ENCODE measurements around the gene MAVS. TPM values are rescaled to one million over a fixed set of nuclear protein-coding genes. Genes with fewer than 3 reads are reported as not detected.

Gene MAVS
- total and polyA plus RNA-seq, 2 donors (not counting 3 experiments of a cell fraction or from before 2014, with no cell fraction given), result 18.8 to 40.7 TPM

DNA sequence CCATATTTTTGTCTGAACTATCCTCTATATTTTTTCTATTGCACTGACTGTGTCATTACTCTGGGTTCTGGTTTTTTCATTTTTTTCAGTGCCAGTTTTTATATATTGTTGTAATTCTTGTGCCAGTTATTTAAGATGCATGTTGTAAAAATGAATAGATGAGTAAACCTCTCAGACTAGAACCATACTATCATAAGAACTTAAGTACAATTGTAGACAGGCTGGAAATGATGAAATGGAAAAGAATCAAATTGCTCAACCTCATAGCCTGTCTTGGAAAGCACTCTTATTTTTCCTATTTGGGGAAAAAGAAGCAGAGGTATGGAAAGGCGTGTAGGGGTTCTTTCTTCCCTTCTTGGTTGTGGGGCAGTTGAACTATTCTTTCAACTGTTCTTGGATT, 72.7 kb downstream of the MAVS start:
- H3K9me1 ChIP-seq (replicated peaks; ENCODE audit: control insufficient read depth, extremely low read depth, insufficient read depth, low read length), result no peaks in the 10 kb centered on the region
- H2AFZ ChIP-seq (ENCODE audit: low read depth, low read length), result no peak overlapping the region
- ChIA-PET POLR2A (no interaction called here), CTCF (interaction anchor here (0.7 to 1.9 kb wide), 4 partner anchors 10 to 153 kb away, joined by 3 to 7 read pairs (median 4); no protein-coding TSS in a partner anchor)
- peaks cover 11% of the 10 kb centered on the region for H4K20me1 ChIP-seq (replicated peaks; ENCODE audit: control insufficient read depth, extremely low read depth, insufficient read depth, low read length)
- no peaks in the 10 kb centered on the region for H3K27me3 ChIP-seq (ENCODE audit: control insufficient read depth in 2 of 2, insufficient read depth in 2 of 2, low read length in 2 of 2)
- TF ChIP-seq JUN (IDR thresholded peaks at IDR 0.05; ENCODE audit: borderline replicate concordance, insufficient read depth, insufficient read length, low read depth), result no peak
- TF ChIP-seq POLR2A (IDR thresholded peaks at IDR 0.05; ENCODE audit: low read depth, low read length), result no peak
- TF ChIP-seq MAX (IDR thresholded peaks at IDR 0.05; ENCODE audit: insufficient read depth, insufficient read length), result no peak
- TF ChIP-seq POLR2AphosphoS5 (IDR thresholded peaks at IDR 0.05; ENCODE audit: insufficient read depth, low read depth, low read length), result no peak
- TF ChIP-seq MYC (IDR thresholded peaks at IDR 0.05; ENCODE audit: low read depth, low read length), result no peak
- TF ChIP-seq EZH2 (IDR thresholded peaks at IDR 0.05; ENCODE audit: borderline replicate concordance, low read depth, low read length, severe bottlenecking), result no peak
- no peak for TF ChIP-seq FOS (IDR thresholded peaks at IDR 0.05; ENCODE audit: borderline replicate concordance, insufficient read depth, low read length)
- TF ChIP-seq, protein P1, sequence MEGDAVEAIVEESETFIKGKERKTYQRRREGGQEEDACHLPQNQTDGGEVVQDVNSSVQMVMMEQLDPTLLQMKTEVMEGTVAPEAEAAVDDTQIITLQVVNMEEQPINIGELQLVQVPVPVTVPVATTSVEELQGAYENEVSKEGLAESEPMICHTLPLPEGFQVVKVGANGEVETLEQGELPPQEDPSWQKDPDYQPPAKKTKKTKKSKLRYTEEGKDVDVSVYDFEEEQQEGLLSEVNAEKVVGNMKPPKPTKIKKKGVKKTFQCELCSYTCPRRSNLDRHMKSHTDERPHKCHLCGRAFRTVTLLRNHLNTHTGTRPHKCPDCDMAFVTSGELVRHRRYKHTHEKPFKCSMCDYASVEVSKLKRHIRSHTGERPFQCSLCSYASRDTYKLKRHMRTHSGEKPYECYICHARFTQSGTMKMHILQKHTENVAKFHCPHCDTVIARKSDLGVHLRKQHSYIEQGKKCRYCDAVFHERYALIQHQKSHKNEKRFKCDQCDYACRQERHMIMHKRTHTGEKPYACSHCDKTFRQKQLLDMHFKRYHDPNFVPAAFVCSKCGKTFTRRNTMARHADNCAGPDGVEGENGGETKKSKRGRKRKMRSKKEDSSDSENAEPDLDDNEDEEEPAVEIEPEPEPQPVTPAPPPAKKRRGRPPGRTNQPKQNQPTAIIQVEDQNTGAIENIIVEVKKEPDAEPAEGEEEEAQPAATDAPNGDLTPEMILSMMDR (IDR thresholded peaks at IDR 0.05; ENCODE audit: extremely low read depth in 1 of 2, insufficient read depth in 1 of 2, low read depth in 1 of 2, low read length in 2 of 2), result no peak
- no peak for TF ChIP-seq GATA2 (IDR thresholded peaks at IDR 0.05; ENCODE audit: insufficient read depth, insufficient read length, low read depth, low read length)
- no peak for DNase-seq (ENCODE audit: low read depth, low spot score)
- H3K9me3 ChIP-seq (replicated peaks; ENCODE audit: control insufficient read depth, insufficient read depth, low read length), result no peaks in the 10 kb centered on the region
- intact Hi-C loops (cut with micrococcal nuclease), result no loop called here
- no peak overlapping the region for H3K4me2 ChIP-seq (ENCODE audit: insufficient read depth, low read length)
- H3K4me1 ChIP-seq (ENCODE audit: control insufficient read depth, extremely low read depth, insufficient read depth, low read length), result no peaks in the 10 kb centered on the region
- no TSS peak for BruUV-seq (replicated peaks)
- H3K9ac ChIP-seq (replicated peaks; ENCODE audit: extremely low read depth, insufficient read depth, low read length), result no peak overlapping the region
- H3K4me3 ChIP-seq (replicated peaks in 1 of 3; ENCODE audit: insufficient read depth in 1 of 3, low read depth in 1 of 3, low read length in 3 of 3), result no peak overlapping the region
- FAIRE-seq, result no peak
- peaks cover 67% of the 10 kb centered on the region for H3K79me2 ChIP-seq (ENCODE audit: control insufficient read depth, insufficient read depth, low read length)
- H3K27ac ChIP-seq (ENCODE audit: insufficient read depth, low read depth, low read length), result no peak overlapping the region
- H3K36me3 ChIP-seq (ENCODE audit: control insufficient read depth in 2 of 2, extremely low read depth in 1 of 2, insufficient read depth in 2 of 2, low read length in 2 of 2), result peaks cover 19 to 29% of the 10 kb centered on the region in 2 experiments
- dilution Hi-C loops (cut with MboI; ENCODE audit: extremely low pct_ligation_motif_present, low sequenced_read_pairs), result no loop called here
